SK-N-SH treated with all-trans-retinoic acid at 6 μM for 48 hours (cell line): ENCODE data around the gene CES3.

Experiments
- CREB5 ChIP-seq: fragments of 250-450 bp; sonication (Bioruptor Pico); IDR thresholded peaks from 2 replicates; pipeline ENCODE4 v1.5.1; 2020; ENCODE audit warnings: low read depth, mild to moderate bottlenecking, moderate library complexity
- GLIS3 ChIP-seq: fragments of 250-450 bp; sonication (Bioruptor Pico); IDR thresholded peaks from 2 replicates; pipeline ENCODE4 v1.5.0; 2020; ENCODE audit warnings: mild to moderate bottlenecking, moderate library complexity
- ZFP30 ChIP-seq: fragments of 450-650 bp; formaldehyde crosslinking; IDR thresholded peaks from 2 replicates; pipeline ENCODE4 v1.5.0; 2022; ENCODE audit warnings: mild to moderate bottlenecking, moderate library complexity
- ZNF70 ChIP-seq: fragments of 450-650 bp; formaldehyde crosslinking; IDR thresholded peaks from 2 replicates; pipeline ENCODE4 v1.5.0; 2020; ENCODE audit warnings: mild to moderate bottlenecking, moderate library complexity

- TF ChIP-seq CREB5 (CRISPR knock-in tag) (no peak), ZFP30 (CRISPR knock-in tag) (no peak), GLIS3 (CRISPR knock-in tag) (no peak), ZNF70 (CRISPR knock-in tag) (no peak)
Measured at GRCh38 chr16:67016143-67016542, 55.1 kb downstream of the CES3 start.
